ENCODE measurements around the gene LGALS9. TPM values are rescaled to one million over a fixed set of nuclear protein-coding genes. Genes with fewer than 3 reads are reported as not detected.

LGALS9 gene
- total and polyA plus RNA-seq, 2 experiments from 2014 or later: 0.48 to 0.73 TPM

DNA sequence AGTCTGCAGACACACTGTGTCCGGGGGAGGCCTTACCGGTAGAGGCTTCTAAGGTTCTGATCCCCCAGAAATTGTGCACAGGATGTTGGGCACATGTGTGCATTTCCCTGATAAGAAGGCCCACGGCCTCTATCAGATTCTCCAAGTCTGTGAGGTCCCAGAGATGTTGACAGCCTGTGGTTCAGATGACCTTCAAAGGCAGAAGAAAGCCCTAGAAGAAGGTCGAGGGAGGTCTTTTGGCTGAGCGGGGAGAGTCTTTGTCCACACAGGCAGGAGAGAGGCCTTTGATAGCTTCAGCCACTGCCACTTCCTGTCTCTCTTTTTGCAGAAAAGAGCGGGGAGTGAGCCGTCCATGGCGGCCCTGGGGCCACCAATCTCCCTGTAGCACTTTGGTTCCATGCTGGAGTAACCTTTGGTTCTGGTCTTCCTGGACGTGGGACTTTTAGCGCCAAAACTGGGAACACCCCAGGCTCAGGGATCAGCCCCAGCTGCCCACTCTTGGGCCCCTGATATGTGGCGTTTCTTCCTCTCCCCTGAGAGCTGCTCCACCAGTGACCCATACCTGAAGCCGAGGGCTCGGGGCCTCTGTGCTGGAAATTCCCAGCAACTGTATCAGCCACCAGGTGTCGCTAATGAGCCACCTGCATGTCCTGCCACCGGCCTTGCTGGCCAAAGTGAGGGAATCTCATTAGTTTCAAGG is 28.1 kb upstream of the LGALS9 start:
- no peaks in the 10 kb centered on the region for H3F3A ChIP-seq (replicated peaks; ENCODE audit: low read depth)
- no peaks in the 10 kb centered on the region for H3K9me2 ChIP-seq (ENCODE audit: insufficient read depth)
- DNase-seq (ENCODE audit: low spot score) (peak; percentile 90), ATAC-seq (peak; percentile 85)
- H3K79me2 ChIP-seq (replicated peaks; ENCODE audit: insufficient read depth): no peaks in the 10 kb centered on the region
- H3K4me1 ChIP-seq (ENCODE audit: insufficient read depth): peaks cover 5% of the 10 kb centered on the region; the same call in 1 of the 2 replicates
- Mint-ChIP-seq H3K4me3 (no peak overlapping the region), H3K36me3 (ENCODE audit: low read depth) (peaks cover 25% of the 10 kb centered on the region), H3K4me1 (peaks cover 12% of the 10 kb centered on the region), H3K9me3 (no peaks in the 10 kb centered on the region; the same call in 2 of the 3 replicates), H3K27ac (no peak overlapping the region; the same call in 1 of the 2 replicates), H3K27me3 (ENCODE audit: insufficient read depth, low read depth, poor library complexity) (peaks cover 7% of the 10 kb centered on the region)
- H3K27me3 ChIP-seq (ENCODE audit: insufficient read depth): no peaks in the 10 kb centered on the region
- H2AFZ ChIP-seq: no peak overlapping the region
- H3K4me3 ChIP-seq: no peak overlapping the region
- no peaks in the 10 kb centered on the region; the same call in 1 of the 2 replicates for H3K36me3 ChIP-seq (ENCODE audit: insufficient read depth)
- peak overlapping the region; percentile 83; the same call in 1 of the 2 replicates for H3K27ac ChIP-seq (ENCODE audit: low read depth)
- peak overlapping the region; percentile 60; the same call in 1 of the 2 replicates for H3K4me2 ChIP-seq
- H4K20me1 ChIP-seq (replicated peaks; ENCODE audit: insufficient read depth): no peaks in the 10 kb centered on the region
- TF ChIP-seq CTCF (conservative IDR thresholded peaks at IDR 0.05; ENCODE audit: low read depth in 2 of 2): peak; percentile 90 to 93
- TF ChIP-seq EZH2 (IDR thresholded peaks at IDR 0.05; ENCODE audit: low read depth, unreplicated experiment): no peak
- no peak for TF ChIP-seq REST (IDR thresholded peaks at IDR 0.05; ENCODE audit: unreplicated experiment)
- no peak for TF ChIP-seq ZNF331 (CRISPR knock-in tag; IDR thresholded peaks at IDR 0.05; ENCODE audit: low read depth)
- TF ChIP-seq EZH2phosphoT487 (IDR thresholded peaks at IDR 0.05; ENCODE audit: unreplicated experiment): no peak
- no peak for TF ChIP-seq ZNF114 (CRISPR knock-in tag; IDR thresholded peaks at IDR 0.05)

DNA sequence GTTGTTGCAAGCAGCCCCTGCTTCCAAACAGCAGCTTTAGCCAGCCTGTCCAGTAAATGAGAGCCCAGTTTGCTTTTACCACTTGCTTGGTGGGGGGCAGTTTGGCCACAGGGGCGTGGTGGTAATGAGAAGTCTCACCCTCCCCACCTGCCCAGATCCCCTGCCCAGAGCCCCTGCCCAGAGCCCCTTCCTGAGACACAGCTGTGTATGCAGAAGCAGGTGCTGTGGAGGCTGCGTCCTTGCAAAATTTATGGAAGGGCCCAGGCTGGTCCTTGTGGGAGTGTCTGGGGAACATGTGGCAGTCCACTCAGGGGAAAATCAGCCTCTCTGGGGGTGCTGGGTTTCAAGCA is 27.6 kb upstream of the LGALS9 start:
- ATAC-seq (peak; percentile 9; the same call in 2 of the 3 replicates), DNase-seq (ENCODE audit: low spot score) (no peak)
- Mint-ChIP-seq H3K4me1 (peaks cover 12% of the 10 kb centered on the region), H3K9me3 (no peaks in the 10 kb centered on the region; the same call in 2 of the 3 replicates), H3K36me3 (ENCODE audit: low read depth) (peaks cover 24% of the 10 kb centered on the region), H3K27me3 (ENCODE audit: insufficient read depth, low read depth, poor library complexity) (peaks cover 7% of the 10 kb centered on the region), H3K4me3 (no peak overlapping the region), H3K27ac (no peak overlapping the region; the same call in 1 of the 2 replicates)
- Histone ChIP-seq H4K20me1 (replicated peaks; ENCODE audit: insufficient read depth) (peaks cover 3% of the 10 kb centered on the region; the same call in 1 of the 2 replicates), H3K36me3 (ENCODE audit: insufficient read depth) (no peaks in the 10 kb centered on the region; the same call in 1 of the 2 replicates), H3K4me3 (no peak overlapping the region), H3F3A (replicated peaks; ENCODE audit: low read depth) (no peaks in the 10 kb centered on the region), H3K79me2 (replicated peaks; ENCODE audit: insufficient read depth) (no peaks in the 10 kb centered on the region), H2AFZ (no peak overlapping the region), H3K27ac (ENCODE audit: low read depth) (no peak overlapping the region), H3K4me1 (ENCODE audit: insufficient read depth) (peaks cover 5% of the 10 kb centered on the region; the same call in 1 of the 2 replicates), H3K4me2 (no peak overlapping the region), H3K27me3 (ENCODE audit: insufficient read depth) (no peaks in the 10 kb centered on the region), H3K9me2 (ENCODE audit: insufficient read depth) (no peaks in the 10 kb centered on the region)
- no peak for TF ChIP-seq ZNF462 (CRISPR knock-in tag; IDR thresholded peaks at IDR 0.05)
